Activated CD4-positive, alpha-beta T cell treated with anti-CD3 and anti-CD28 coated beads for 36 hours (primary cell): ENCODE data around the gene NUDT1. TPM values are rescaled to one million over a fixed set of nuclear protein-coding genes. Genes with fewer than 3 reads are reported as not detected.

Source experiments
- ATAC-seq: fragments of 200-7000 bp; cut with Tn5 transposase; one replicate; pipeline ENCODE4 v1.10.0; 2021; ENCODE audit warnings: mild to moderate bottlenecking, moderate library complexity
- CTCF ChIA-PET: fragments of 350-600 bp; sonication (Branson Sonifier 250); formaldehyde crosslinking; loops from one replicate; lab custom pipeline; 2021; ENCODE audit warnings: antibody characterized with exemption; lab: Charles Lee
- POLR2A ChIA-PET: fragments of 350-600 bp; sonication (Branson Sonifier 250); formaldehyde crosslinking; loops from one replicate; lab custom pipeline; 2021; ENCODE audit warnings: antibody characterized with exemption, inconsistent platforms; lab: Charles Lee
- DNase-seq: peaks from one replicate; pipeline ENCODE4 v3.0.0-alpha.2; 2020
- H3K27ac Mint-ChIP-seq: one replicate; pipeline ENCODE4 v1.8.0; 2021; ENCODE audit warnings: mixed read lengths
- H3K27me3 Mint-ChIP-seq: one replicate; pipeline ENCODE4 v1.8.0; 2021; ENCODE audit warnings: mixed read lengths
- H3K36me3 Mint-ChIP-seq: one replicate; pipeline ENCODE4 v1.8.0; 2021; ENCODE audit warnings: low read depth, mixed read lengths
- H3K4me1 Mint-ChIP-seq: one replicate; pipeline ENCODE4 v1.8.0; 2021; ENCODE audit warnings: mixed read lengths
- H3K4me3 Mint-ChIP-seq: one replicate; pipeline ENCODE4 v1.8.0; 2021; ENCODE audit warnings: mild to moderate bottlenecking, moderate library complexity, mixed read lengths
- H3K9me3 Mint-ChIP-seq: one replicate; pipeline ENCODE4 v1.8.0; 2021; ENCODE audit warnings: low read depth, mixed read lengths
- intact Hi-C, 2 experiments: fragments of 100-400 bp; cut with DNase I in 1 of 2; cut with micrococcal nuclease in 1 of 2; formaldehyde crosslinking; loops; one replicate each; pipeline versions ENCODE4 v1.14.2 to v1.15.1; 2022 to 2024; cut with DNase I, micrococcal nuclease
- total RNA-seq, 2 experiments: library from RNA; stranded (reverse); gene quantifications; one replicate each; pipeline ENCODE4 v1.2.3, GENCODE V29; 2021

The NUDT1 gene
- total RNA-seq, 2 experiments from 2014 or later, result 52.5 to 100 TPM

- H3K4me1 Mint-ChIP-seq, result no peaks in the 10 kb centered on the region
- H3K9me3 Mint-ChIP-seq, result no peaks in the 10 kb centered on the region
- ChIA-PET POLR2A (no interaction called here), CTCF (no interaction called here)
- DNase-seq (no peak), ATAC-seq (no peak)
- no peak overlapping the region for H3K27ac Mint-ChIP-seq
- no peak overlapping the region for H3K4me3 Mint-ChIP-seq
- intact Hi-C loops, result no loop called here
- peaks cover 5% of the 10 kb centered on the region for H3K36me3 Mint-ChIP-seq
- H3K27me3 Mint-ChIP-seq, result no peaks in the 10 kb centered on the region
Measured at GRCh38 chr7:2273866-2274265, 31.8 kb downstream of the NUDT1 start.

- ChIA-PET CTCF (no interaction called here), POLR2A (no interaction called here)
- H3K36me3 Mint-ChIP-seq, result peaks cover 5% of the 10 kb centered on the region
- DNase-seq (no peak), ATAC-seq (no peak)
- no peaks in the 10 kb centered on the region for H3K27me3 Mint-ChIP-seq
- peaks cover under 1% of the 10 kb centered on the region for H3K4me1 Mint-ChIP-seq
- no peak overlapping the region for H3K27ac Mint-ChIP-seq
- intact Hi-C loops, result no loop called here
- no peak overlapping the region for H3K4me3 Mint-ChIP-seq
- H3K9me3 Mint-ChIP-seq, result no peaks in the 10 kb centered on the region
Measured at GRCh38 chr7:2274666-2275065, 32.6 kb downstream of the NUDT1 start.

GRCh38 chr7:2275101-2275500 lies 33.1 kb downstream of the NUDT1 start:
- peaks cover 5% of the 10 kb centered on the region for H3K36me3 Mint-ChIP-seq
- H3K4me1 Mint-ChIP-seq, result peaks cover 4% of the 10 kb centered on the region
- ChIA-PET CTCF (no interaction called here), POLR2A (no interaction called here)
- DNase-seq (no peak), ATAC-seq (no peak)
- no peaks in the 10 kb centered on the region for H3K9me3 Mint-ChIP-seq
- intact Hi-C loops, result no loop called here
- H3K4me3 Mint-ChIP-seq, result no peak overlapping the region
- no peaks in the 10 kb centered on the region for H3K27me3 Mint-ChIP-seq
- no peak overlapping the region for H3K27ac Mint-ChIP-seq

- Mint-ChIP-seq H3K4me1 (peaks cover 4% of the 10 kb centered on the region), H3K9me3 (no peaks in the 10 kb centered on the region), H3K27me3 (no peaks in the 10 kb centered on the region), H3K27ac (no peak overlapping the region), H3K36me3 (peaks cover 5% of the 10 kb centered on the region), H3K4me3 (no peak overlapping the region)
- DNase-seq (no peak), ATAC-seq (no peak)
- POLR2A ChIA-PET, result no interaction called here
- CTCF ChIA-PET, result no interaction called here
- intact Hi-C loops, result no loop called here
Measured at GRCh38 chr7:2276107-2276506, 34.1 kb downstream of the NUDT1 start.

GRCh38 chr7:2278026-2278425 lies 36.0 kb downstream of the NUDT1 start:
- Mint-ChIP-seq H3K27ac (no peak overlapping the region), H3K4me3 (no peak overlapping the region), H3K27me3 (no peaks in the 10 kb centered on the region), H3K9me3 (no peaks in the 10 kb centered on the region), H3K36me3 (peaks cover 3% of the 10 kb centered on the region), H3K4me1 (peaks cover 4% of the 10 kb centered on the region)
- DNase-seq (no peak), ATAC-seq (no peak)
- intact Hi-C loops, result no loop called here
- CTCF ChIA-PET, result no interaction called here
- POLR2A ChIA-PET, result no interaction called here

- ATAC-seq (no peak), DNase-seq (no peak)
- H3K27ac Mint-ChIP-seq, result no peak overlapping the region
- no peak overlapping the region for H3K4me3 Mint-ChIP-seq
- intact Hi-C loops, result no loop called here
- CTCF ChIA-PET, result interaction anchor here (0.7 kb wide), 2 partner anchors 21 to 690 kb away, joined by 3 read pairs; no protein-coding TSS in a partner anchor
- no peaks in the 10 kb centered on the region for H3K27me3 Mint-ChIP-seq
- H3K36me3 Mint-ChIP-seq, result no peaks in the 10 kb centered on the region
- no peaks in the 10 kb centered on the region for H3K9me3 Mint-ChIP-seq
- POLR2A ChIA-PET, result no interaction called here
- peaks cover 4% of the 10 kb centered on the region for H3K4me1 Mint-ChIP-seq
Measured at GRCh38 chr7:2279896-2280295, 37.9 kb downstream of the NUDT1 start.

- Mint-ChIP-seq H3K4me3 (no peak overlapping the region), H3K27ac (no peak overlapping the region), H3K36me3 (no peaks in the 10 kb centered on the region), H3K9me3 (no peaks in the 10 kb centered on the region), H3K27me3 (no peaks in the 10 kb centered on the region), H3K4me1 (peaks cover 4% of the 10 kb centered on the region)
- intact Hi-C loops, result no loop called here
- CTCF ChIA-PET, result interaction anchor here (0.7 kb wide), 1 partner anchor 690 kb away, joined by 3 read pairs; no protein-coding TSS in a partner anchor
- ATAC-seq (no peak), DNase-seq (no peak)
- POLR2A ChIA-PET, result no interaction called here
Measured at GRCh38 chr7:2280424-2280823, 38.4 kb downstream of the NUDT1 start.

- Mint-ChIP-seq H3K9me3 (no peaks in the 10 kb centered on the region), H3K36me3 (no peaks in the 10 kb centered on the region), H3K27ac (no peak overlapping the region), H3K4me1 (peaks cover 4% of the 10 kb centered on the region), H3K4me3 (no peak overlapping the region), H3K27me3 (no peaks in the 10 kb centered on the region)
- DNase-seq (no peak), ATAC-seq (no peak)
- ChIA-PET POLR2A (no interaction called here), CTCF (no interaction called here)
- intact Hi-C loops, result no loop called here
Measured at GRCh38 chr7:2281541-2281940, 39.5 kb downstream of the NUDT1 start.

- no peaks in the 10 kb centered on the region for H3K9me3 Mint-ChIP-seq
- DNase-seq (no peak), ATAC-seq (no peak)
- POLR2A ChIA-PET, result no interaction called here
- H3K27ac Mint-ChIP-seq, result no peak overlapping the region
- no peak overlapping the region for H3K4me3 Mint-ChIP-seq
- intact Hi-C loops, result no loop called here
- no peaks in the 10 kb centered on the region for H3K27me3 Mint-ChIP-seq
- CTCF ChIA-PET, result interaction anchor here (0.6 kb wide), 1 partner anchor 33 kb away, joined by 4 read pairs; no protein-coding TSS in a partner anchor
- peaks cover 4% of the 10 kb centered on the region for H3K4me1 Mint-ChIP-seq
- no peaks in the 10 kb centered on the region for H3K36me3 Mint-ChIP-seq
Measured at GRCh38 chr7:2282185-2282751, 40.2 kb downstream of the NUDT1 start.

GRCh38 chr7:2283074-2283473 lies 41.0 kb downstream of the NUDT1 start:
- no peaks in the 10 kb centered on the region for H3K9me3 Mint-ChIP-seq
- H3K4me1 Mint-ChIP-seq, result peaks cover 4% of the 10 kb centered on the region
- DNase-seq (no peak), ATAC-seq (no peak)
- ChIA-PET CTCF (no interaction called here), POLR2A (no interaction called here)
- no peak overlapping the region for H3K4me3 Mint-ChIP-seq
- no peaks in the 10 kb centered on the region for H3K36me3 Mint-ChIP-seq
- intact Hi-C loops, result no loop called here
- H3K27ac Mint-ChIP-seq, result no peak overlapping the region
- no peaks in the 10 kb centered on the region for H3K27me3 Mint-ChIP-seq

GRCh38 chr7:2287745-2288144 lies 45.7 kb downstream of the NUDT1 start:
- ATAC-seq, result no peak
- Mint-ChIP-seq H3K9me3 (no peaks in the 10 kb centered on the region), H3K36me3 (peaks cover 7% of the 10 kb centered on the region), H3K4me3 (no peak overlapping the region), H3K4me1 (no peaks in the 10 kb centered on the region), H3K27me3 (no peaks in the 10 kb centered on the region), H3K27ac (no peak overlapping the region)
- no peak for DNase-seq
- intact Hi-C loops, result no loop called here
- POLR2A ChIA-PET, result no interaction called here
- CTCF ChIA-PET, result no interaction called here

GRCh38 chr7:2288503-2288902 lies 46.5 kb downstream of the NUDT1 start:
- DNase-seq, result no peak
- Mint-ChIP-seq H3K4me3 (no peak overlapping the region), H3K27ac (no peak overlapping the region), H3K4me1 (no peaks in the 10 kb centered on the region), H3K36me3 (peaks cover 7% of the 10 kb centered on the region), H3K27me3 (no peaks in the 10 kb centered on the region), H3K9me3 (no peaks in the 10 kb centered on the region)
- ATAC-seq, result no peak
- ChIA-PET CTCF (interaction anchor here (0.6 kb wide), 2 partner anchors 602 to 879 kb away, joined by 4 to 5 read pairs; no protein-coding TSS in a partner anchor), POLR2A (no interaction called here)
- intact Hi-C loops, result no loop called here
